Mucosa of stomach (tissue), 1 donor: ENCODE results near the gene FSCN2.

Experiments used
- H3K27me3 ChIP-seq: one replicate; pipeline ENCODE4 v1.7.0; 2013; ENCODE audit warnings: mild to moderate bottlenecking, low read length; ENCODE audit not compliant: control insufficient read depth, insufficient read depth
- H3K36me3 ChIP-seq: one replicate; pipeline ENCODE4 v1.7.0; 2013; ENCODE audit warnings: low read length; ENCODE audit not compliant: control insufficient read depth, insufficient read depth
- H3K4me1 ChIP-seq: one replicate; pipeline ENCODE4 v1.7.0; 2013; ENCODE audit warnings: mild to moderate bottlenecking, low read length; ENCODE audit not compliant: control insufficient read depth, insufficient read depth
- H3K4me3 ChIP-seq: one replicate; pipeline ENCODE4 v1.7.0; 2013; ENCODE audit warnings: low read length
- H3K9ac ChIP-seq: one replicate; pipeline ENCODE4 v1.7.0; 2013; ENCODE audit warnings: mild to moderate bottlenecking, low read length, moderate library complexity
- H3K9me3 ChIP-seq: one replicate; pipeline ENCODE4 v1.7.0; 2013; ENCODE audit warnings: mild to moderate bottlenecking, low read length, moderate library complexity; ENCODE audit not compliant: control insufficient read depth
- donor health status: Pancreatic carcinoma.

The FSCN2 gene

DNA sequence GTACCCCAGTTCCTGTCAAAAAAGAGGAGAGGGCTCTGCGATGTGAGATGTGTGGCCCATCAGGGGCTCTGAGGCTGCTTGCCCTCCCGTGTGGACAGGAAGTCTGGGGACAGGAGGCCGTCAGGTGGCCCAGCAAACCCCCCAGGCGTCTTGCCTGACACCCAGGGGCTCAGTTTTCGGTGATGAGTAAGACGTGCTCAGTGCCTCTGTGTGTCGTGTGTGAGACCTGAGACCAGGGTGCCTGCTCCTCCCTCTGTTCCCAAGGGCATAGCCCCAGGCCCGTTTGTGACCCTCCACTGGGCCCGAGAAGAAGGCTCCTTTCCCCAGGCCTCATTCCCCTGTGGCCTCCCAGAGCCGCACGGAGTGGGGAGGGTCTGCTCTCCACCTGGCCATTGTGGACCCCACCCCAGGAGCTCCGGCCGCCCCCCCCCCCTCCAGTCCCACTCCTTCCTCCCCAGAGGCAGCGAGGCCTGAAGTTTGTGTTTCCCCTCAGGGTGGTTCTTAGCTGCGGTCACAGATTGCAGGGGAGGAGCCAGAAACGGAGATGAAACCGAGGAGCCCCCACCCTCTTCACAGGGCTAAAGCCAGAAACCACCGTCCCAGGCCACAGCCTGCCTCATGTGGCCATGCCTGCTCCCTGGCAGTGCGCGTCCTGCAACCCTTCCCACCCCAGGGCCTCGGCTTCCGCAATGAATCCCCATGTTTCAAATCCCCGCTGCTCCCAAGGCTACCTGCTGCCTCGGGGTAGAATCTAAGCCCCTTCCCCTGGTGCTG lies 10.7 kb upstream of the FSCN2 start:
- Histone ChIP-seq H3K4me1 (peaks cover 47% of the 10 kb centered on the region), H3K4me3 (no peak overlapping the region)

GRCh38 chr17:81518113-81518784 lies 9.9 kb upstream of the FSCN2 start:
- Histone ChIP-seq H3K36me3 (no peaks in the 10 kb centered on the region), H3K27me3 (peaks cover 9% of the 10 kb centered on the region), H3K9ac (peak overlapping the region; percentile 22), H3K9me3 (no peaks in the 10 kb centered on the region), H3K4me3 (no peak overlapping the region), H3K4me1 (peaks cover 49% of the 10 kb centered on the region)

More for the DNA sequence above, 10.7 kb upstream of the FSCN2 start:
- Histone ChIP-seq H3K36me3 (no peaks in the 10 kb centered on the region), H3K9ac (peak overlapping the region; percentile 22), H3K9me3 (no peaks in the 10 kb centered on the region), H3K27me3 (peaks cover 1% of the 10 kb centered on the region)

GRCh38 chr17:81518785-81519283 lies 9.3 kb upstream of the FSCN2 start:
- H3K4me1 ChIP-seq: peaks cover 51% of the 10 kb centered on the region
- H3K9ac ChIP-seq: peak overlapping the region; percentile 75
- H3K27me3 ChIP-seq: peaks cover 14% of the 10 kb centered on the region
- H3K36me3 ChIP-seq: no peaks in the 10 kb centered on the region
- H3K9me3 ChIP-seq: no peaks in the 10 kb centered on the region
- no peak overlapping the region for H3K4me3 ChIP-seq

GRCh38 chr17:81519284-81520020 lies 8.7 kb upstream of the FSCN2 start:
- H3K4me1 ChIP-seq: peaks cover 51% of the 10 kb centered on the region
- no peaks in the 10 kb centered on the region for H3K36me3 ChIP-seq
- H3K9ac ChIP-seq: peak overlapping the region; percentile 75
- peaks cover 21% of the 10 kb centered on the region for H3K27me3 ChIP-seq
- H3K9me3 ChIP-seq: no peaks in the 10 kb centered on the region
- H3K4me3 ChIP-seq: no peak overlapping the region

DNA sequence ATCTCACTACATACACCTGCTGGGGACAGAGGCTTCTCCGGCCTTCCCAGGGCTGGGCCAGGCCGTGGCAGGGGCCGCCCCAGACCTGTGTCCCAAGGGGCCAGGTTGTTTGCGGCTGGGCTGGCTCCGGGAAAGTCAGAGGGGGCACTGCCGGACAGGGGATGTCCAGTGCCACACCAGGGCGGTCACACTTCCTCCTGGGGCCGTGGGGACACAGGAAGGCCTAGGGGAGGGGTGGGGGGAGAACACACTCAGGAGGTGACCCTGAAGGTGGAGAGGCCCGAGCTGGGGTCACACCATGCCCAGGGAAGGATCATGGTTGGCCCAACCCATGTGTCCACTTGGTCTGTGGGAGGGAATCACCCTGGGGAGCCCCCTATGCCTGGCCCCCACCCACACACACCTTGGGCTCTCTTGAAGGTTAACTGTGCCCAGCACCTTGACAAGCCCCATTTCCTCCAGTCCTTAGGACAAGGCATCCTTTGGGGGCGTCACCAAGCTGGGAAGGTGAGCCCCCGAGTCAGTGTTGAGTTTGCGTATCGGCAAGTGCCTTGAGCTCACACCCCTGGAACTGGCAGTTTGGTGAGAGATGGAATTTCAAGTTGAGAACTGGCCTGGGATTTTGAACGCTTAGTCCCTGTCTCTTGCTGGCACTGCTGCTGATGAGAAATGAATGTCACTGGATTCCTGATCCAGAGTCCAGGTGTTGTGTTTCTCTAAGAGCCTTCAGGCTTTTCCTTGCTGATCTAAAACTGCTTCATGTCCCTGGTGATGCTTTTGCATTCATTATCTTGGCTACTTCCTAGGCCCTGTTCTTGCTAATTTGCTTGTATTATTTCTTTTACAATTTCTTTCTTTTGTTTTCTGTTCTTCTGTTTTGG lies 7.9 kb upstream of the FSCN2 start:
- no peak overlapping the region for H3K4me3 ChIP-seq
- H3K36me3 ChIP-seq: no peaks in the 10 kb centered on the region
- H3K9ac ChIP-seq: peak overlapping the region; percentile 75
- H3K9me3 ChIP-seq: no peaks in the 10 kb centered on the region
- peaks cover 51% of the 10 kb centered on the region for H3K4me1 ChIP-seq
- peaks cover 26% of the 10 kb centered on the region for H3K27me3 ChIP-seq

GRCh38 chr17:81522491-81523401 lies 5.4 kb upstream of the FSCN2 start:
- no peaks in the 10 kb centered on the region for H3K9me3 ChIP-seq
- H3K9ac ChIP-seq: no peak overlapping the region
- H3K36me3 ChIP-seq: no peaks in the 10 kb centered on the region
- no peak overlapping the region for H3K4me3 ChIP-seq
- peaks cover 48% of the 10 kb centered on the region for H3K27me3 ChIP-seq
- H3K4me1 ChIP-seq: peaks cover 34% of the 10 kb centered on the region

- Histone ChIP-seq H3K36me3 (no peaks in the 10 kb centered on the region), H3K9ac (no peak overlapping the region), H3K9me3 (no peaks in the 10 kb centered on the region), H3K4me1 (peaks cover 29% of the 10 kb centered on the region), H3K27me3 (peaks cover 55% of the 10 kb centered on the region), H3K4me3 (no peak overlapping the region)
Observed at GRCh38 chr17:81523402-81524038, 4.7 kb upstream of the FSCN2 start.

- Histone ChIP-seq H3K9me3 (no peaks in the 10 kb centered on the region), H3K36me3 (no peaks in the 10 kb centered on the region), H3K4me3 (no peak overlapping the region), H3K4me1 (peaks cover 21% of the 10 kb centered on the region), H3K27me3 (peaks cover 63% of the 10 kb centered on the region), H3K9ac (no peak overlapping the region)
Observed at GRCh38 chr17:81524039-81524864, 3.9 kb upstream of the FSCN2 start.

DNA sequence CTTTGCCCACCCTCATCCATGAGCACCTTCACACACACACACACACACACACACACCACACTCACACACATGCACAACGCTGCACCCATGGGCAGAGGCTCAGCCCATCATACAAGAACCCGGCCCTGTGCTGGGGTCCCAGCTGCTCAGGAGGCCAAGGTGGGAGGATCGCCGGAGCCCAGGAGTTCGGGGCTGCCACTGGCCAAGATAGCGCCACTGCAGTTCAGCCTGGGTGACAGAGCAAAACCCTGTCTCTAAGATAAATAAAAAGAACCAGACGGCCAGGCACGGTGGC lies 3.4 kb upstream of the FSCN2 start:
- no peaks in the 10 kb centered on the region for H3K9me3 ChIP-seq
- peaks cover 16% of the 10 kb centered on the region for H3K4me1 ChIP-seq
- no peaks in the 10 kb centered on the region for H3K36me3 ChIP-seq
- H3K4me3 ChIP-seq: no peak overlapping the region
- no peak overlapping the region for H3K9ac ChIP-seq
- H3K27me3 ChIP-seq: peaks cover 67% of the 10 kb centered on the region
